Mucosa of gallbladder (tissue), 1 donor: ENCODE results near the gene GPRC5C. TPM values are rescaled to one million over a fixed set of nuclear protein-coding genes. Genes with fewer than 3 reads are reported as not detected.
"Not testable (repeated sequence)": the region's sequence is repeated elsewhere in the genome, so short reads cannot be mapped to it uniquely, and the experiment has no call there.

ENCODE experiments used
- DNase-seq: peaks from one replicate; pipeline ENCODE4 v3.0.0-alpha.2; 2020; ENCODE audit warnings: low spot score
- total RNA-seq: library from RNA; stranded (reverse); gene quantifications from one replicate; pipeline ENCODE4 v1.2.1, GENCODE V29; 2021
- donor health status: DM: no; HTN: no; CAD: no.

Gene GPRC5C
- total RNA-seq, 1 donor from 2014 or later = 148 TPM

DNA sequence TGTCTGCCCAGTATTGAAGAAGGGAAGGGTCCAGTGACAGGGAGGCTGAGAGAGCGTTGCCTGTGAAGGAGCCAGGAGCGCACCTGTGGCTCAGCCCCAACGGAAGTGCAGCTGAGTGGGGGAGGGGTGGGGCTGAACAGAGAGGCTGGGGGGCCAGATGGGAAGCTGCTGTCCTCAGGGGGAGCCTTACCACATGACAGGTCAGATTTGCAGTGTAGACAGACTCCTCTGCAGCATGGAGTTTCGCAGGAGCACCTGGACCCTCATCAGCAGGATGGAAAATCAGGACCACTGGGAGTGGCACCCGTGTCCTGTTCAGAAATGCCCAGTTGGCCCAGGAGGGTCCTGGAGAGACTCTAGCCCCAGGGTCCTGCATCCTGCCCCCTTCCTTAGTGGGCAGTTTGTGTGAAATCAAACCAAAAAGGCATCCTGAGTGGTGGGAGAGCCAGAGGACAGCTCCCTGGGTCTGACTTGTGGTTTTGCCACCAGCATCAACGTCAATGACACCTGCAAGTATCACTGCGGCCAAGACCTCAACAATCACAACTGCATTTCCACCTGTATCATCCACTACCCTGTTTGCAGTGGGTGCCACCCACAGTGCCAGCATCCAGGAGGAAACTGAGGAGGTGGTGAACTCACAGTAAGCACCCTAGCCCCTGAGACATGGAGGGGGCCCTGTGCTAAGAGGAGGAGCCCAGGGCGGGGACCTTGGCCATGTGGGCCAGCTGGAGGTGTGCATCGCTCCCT, 42.3 kb downstream of the GPRC5C start:
- DNase-seq = no peak

DNA sequence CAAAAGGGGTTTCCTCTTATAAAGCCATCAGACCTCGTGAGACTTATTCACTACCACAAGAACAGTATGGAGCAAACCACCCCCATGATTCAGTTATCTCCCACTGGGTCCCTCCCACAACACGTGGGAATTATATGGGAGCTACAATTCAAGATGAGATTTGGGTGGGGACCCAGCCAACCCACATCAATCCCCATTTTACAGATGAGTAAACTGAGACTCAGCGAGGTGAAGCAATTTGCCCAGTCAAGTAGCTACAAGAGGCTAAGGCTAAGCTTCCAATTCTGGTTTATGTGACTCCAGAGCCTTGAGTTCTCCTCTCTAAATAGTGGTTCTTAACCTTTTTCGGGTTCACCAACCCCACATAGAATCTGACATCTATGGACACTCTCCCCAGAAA, 43.3 kb downstream of the GPRC5C start:
- no peak for DNase-seq

DNA sequence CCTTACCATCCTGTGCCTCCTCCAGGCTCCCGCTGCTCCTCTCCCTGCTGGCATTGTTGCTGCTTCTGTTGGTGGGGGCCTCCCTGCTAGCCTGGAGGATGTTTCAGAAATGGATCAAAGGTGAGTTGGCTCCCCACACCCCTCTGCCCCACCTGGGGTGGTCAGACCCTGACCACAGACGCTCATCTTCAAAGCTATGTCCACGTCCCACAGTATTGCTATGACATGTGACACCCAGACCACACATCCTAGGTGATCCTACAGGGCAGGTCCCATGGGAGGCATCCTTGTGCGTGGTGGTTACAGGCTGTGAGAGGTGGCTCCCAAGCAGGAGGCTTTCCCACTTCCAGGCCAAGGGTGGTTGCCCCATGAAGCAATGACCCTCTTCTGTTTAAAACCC, 45.5 kb downstream of the GPRC5C start:
- DNase-seq = no peak

DNA sequence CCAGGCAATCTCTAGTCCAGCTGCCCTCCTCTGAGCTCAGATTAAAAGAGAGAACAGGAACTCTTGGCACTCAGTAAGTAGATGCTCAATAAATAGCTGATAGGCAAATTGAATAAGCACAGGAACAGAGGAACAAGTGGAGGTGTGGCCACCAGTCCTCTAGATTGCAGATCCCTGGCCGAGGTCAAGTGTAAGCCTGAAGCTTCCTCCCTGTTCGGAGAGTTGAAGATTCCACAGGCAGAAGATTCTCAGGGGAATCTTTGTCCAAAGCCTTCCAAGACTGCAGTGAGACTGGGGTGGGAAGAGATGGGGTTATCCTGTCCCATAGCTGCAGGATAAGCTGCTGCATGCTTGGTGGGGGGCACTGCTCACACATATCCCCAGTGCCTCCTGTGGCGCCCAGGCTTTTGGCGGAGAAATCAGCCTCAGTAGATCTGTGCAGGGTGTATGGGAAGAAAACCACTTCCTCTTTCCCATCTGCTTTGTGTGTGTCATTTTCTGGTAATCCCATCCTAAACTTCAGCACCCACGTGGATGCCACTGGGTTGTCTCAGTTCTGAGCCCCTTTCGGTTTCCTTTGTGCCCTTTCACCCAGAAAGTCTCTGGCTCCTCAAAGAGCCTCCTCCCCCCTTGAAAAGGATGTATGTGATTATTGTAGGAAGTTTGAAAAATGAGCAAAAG, 46.7 kb downstream of the GPRC5C start:
- DNase-seq = peak; percentile 45

DNA sequence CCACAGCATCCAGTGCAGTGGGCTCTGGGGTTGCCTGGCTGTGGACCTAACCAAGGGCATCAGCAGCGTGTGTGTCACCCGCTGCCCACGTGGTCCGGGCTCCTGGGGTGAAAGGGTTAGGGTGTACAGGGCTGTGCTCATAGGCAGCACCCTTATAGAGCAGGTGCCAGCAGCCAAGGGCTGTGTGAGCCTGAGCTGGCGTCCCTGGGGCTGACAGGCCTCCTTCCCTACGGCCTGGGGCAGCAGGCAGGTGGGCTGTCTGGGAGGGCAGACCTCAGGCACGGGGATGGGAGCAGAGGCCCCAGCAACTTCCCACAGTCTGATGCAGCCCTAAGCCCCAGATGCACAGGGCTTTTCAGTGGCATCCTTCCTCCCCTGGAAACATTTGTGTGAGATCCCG, 48.4 kb downstream of the GPRC5C start:
- no peak for DNase-seq

DNA sequence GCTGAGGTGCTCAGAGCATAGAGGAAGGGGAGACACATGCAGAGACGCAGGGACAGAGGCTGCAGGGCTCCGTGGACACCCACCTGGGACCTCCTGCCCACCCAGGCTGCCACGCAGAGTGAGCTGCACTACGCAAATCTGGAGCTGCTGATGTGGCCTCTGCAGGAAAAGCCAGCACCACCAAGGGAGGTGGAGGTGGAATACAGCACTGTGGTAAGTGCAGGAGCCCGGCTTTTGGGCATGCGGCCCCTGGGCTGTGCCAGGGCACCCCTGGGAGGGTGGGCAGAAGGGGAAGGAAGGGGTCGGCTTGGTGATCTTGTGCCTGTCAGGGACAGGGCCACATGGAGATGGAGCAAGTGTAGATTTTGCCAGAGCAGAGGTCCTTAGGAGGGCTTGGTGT, 49.7 kb downstream of the GPRC5C start:
- no peak for DNase-seq

DNA sequence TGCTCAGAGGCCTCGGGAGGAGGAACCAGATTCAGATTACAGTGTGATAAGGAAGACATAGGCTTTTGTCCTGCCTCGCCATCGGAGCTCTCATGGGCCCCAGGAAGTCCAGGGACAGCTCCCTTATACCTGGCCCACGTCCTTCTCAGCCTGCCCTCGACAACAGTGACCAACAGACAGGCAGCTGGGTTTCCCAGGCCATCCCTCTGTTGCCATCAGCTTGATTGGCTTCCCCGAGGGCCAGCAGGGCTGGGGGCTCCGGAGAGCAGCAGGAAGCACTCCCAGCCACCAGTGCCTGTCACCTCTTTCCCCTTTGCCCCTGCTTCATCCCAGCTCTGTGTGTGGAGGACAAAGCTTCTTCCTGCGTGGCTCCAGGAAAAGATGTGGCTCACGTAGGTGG, 52.2 kb downstream of the GPRC5C start:
- DNase-seq = no peak

DNA sequence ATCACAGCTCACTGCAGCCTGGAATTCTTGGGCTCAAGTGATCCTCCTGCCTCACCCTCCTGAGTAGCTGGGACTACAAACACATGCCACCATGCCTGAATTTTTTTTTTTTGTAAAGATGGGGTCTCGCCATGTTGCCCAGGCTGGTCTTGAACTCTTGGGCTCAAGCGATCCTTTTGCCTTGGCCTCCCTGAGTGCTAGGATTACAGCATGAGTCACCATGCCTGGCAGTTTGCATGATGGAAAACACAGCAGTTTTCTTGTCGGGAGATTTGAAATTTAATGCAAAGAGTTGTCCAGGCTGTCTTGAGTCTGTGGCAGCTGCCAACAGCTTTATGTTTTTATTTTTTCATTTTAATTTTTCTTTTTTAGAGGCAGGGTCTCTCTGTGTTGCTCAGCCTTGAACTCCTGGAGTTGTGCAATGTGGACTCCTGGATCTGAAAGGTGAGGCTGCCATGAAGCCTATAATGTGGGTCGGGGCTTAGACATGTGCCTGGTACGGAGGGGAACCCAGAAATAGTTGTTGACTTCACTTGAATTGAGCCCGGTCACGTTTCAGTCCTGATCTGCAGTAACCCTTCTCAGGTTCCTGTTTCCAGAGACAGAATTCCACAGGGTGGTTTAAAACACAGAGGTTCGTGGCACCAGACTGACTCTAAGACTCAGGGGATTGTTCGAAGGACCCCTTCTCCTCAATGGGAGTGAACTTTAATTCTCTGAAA, 53.3 kb downstream of the GPRC5C start:
- DNase-seq = no peak

DNA sequence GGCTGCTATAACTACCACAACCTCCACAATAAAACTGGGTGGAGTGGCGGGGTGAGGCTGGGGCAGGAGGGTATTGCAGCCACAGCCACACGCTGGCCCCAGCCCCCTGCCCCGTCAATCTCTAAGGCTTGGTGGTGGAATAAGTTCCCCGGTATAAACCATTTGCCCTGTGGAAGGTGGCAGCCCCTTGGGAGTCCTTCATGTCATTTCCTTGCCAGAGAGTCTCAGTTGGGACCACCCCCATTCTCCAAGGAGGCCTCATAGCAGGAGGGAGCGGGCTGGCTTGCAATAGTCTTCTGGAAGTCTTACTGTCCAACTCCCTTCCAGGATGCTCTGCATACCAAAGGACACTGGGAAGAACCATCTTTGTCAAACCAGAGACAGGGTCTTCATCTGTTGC, 54.0 kb downstream of the GPRC5C start:
- no peak for DNase-seq

DNA sequence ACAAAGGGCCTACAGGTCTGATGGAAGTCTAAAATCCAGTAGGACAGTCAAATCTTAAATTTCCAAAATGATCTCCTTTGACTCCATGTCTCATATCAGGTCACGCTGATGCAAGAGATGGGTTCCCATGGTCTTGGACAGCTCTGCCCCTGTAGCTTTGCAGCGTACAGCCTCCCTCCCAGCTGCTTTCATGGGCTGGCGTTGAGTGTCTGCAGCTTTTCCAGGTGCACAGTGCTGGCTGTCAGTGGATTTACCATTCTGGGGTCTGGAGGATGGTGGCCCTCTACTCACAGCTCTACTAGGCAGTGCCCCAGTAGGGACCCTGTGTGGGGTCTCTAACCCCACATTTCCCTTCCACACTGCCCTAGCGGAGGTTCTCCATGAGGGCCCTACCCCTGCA, 56.4 kb downstream of the GPRC5C start:
- not testable (repeated sequence) for DNase-seq

DNA sequence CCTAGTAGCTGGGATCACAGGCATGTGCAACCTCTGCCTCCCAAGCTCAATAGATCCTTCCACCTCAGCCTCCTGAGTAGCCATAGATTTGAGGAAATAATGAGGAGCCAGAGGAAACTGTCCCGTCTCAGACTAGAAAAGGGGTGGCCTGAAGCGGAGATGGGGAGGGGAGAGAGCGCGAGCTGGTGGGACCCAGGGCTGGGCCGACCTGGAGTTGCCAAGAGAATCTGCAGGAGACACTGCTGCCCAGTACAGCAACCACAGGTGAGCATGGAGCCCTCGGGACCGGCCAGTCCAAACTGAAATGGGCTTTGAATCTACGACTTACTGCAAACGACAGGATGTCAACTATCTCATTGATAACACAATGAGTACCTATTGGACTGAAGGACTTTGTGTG, 58.8 kb downstream of the GPRC5C start:
- no peak for DNase-seq

DNA sequence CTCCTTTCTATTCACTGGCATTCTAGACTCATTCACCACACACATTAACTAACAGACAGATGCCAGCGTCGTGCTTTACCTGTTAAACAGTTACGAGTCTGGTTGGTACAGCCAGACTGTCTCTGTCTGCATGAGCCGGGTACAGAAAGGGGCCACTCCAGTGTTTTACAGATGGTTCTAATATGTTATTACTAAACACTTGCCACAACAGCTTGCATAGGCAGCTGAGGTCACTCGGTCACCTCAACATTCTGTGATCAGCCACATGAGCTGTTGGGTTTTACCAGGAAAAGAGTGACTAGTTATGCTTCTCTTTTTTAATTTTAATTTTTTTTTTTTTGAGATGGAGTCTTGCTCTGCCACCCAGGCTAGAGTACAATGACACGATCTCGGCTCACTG, 59.7 kb downstream of the GPRC5C start:
- DNase-seq = no peak

DNA sequence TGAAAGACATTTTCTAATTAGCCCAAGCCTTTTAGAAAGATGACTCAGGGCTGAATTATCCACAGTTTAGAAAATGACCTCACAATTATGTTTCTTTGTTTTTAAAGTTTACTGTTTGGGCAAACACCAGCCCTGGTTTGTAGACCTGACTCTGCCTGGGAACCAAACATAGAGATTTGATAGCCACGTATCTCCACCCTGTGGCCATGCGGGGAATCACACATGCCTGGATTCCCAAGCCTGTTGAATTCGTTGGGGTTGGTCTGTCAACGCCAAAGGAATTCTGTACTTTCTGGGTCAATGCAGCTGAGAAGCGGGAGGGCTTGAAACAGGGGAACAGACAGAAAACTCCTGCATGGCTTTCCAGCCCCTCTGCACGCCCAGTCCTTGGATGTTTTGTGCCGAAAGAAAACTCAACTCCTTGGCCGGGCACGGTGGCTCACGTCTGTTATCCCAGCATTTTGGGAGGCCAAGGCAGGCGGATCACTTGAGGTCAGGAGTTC, 61.5 kb downstream of the GPRC5C start:
- peak; percentile 81 for DNase-seq

Other genes starting within 250 kb of the GPRC5C start
- 627 TPM for gene RPL38, start 228.4 kb upstream of the GPRC5C start, total RNA-seq
- gene TTYH2, start 218.5 kb upstream of the GPRC5C start, total RNA-seq = 6.9 TPM
- gene DNAI2, start 157.9 kb upstream of the GPRC5C start, total RNA-seq = 0.32 TPM
- gene KIF19, start 105.9 kb upstream of the GPRC5C start, total RNA-seq = 0.32 TPM
- gene BTBD17, start 70.2 kb upstream of the GPRC5C start, total RNA-seq = not detected
- 0.20 TPM for gene GPR142, start 64.6 kb upstream of the GPRC5C start, total RNA-seq
- 15.2 TPM for gene CD300A, start 34.5 kb downstream of the GPRC5C start, total RNA-seq
- 0.49 TPM for gene CD300LB, start 99.4 kb downstream of the GPRC5C start, total RNA-seq
- gene CD300C, start 114.0 kb downstream of the GPRC5C start, total RNA-seq = 2.9 TPM
- gene CD300H, start 135.4 kb downstream of the GPRC5C start, total RNA-seq = not detected
- not detected for gene CD300LD, start 160.2 kb downstream of the GPRC5C start, total RNA-seq
- gene CD300E, start 191.7 kb downstream of the GPRC5C start, total RNA-seq = 0.35 TPM